ENCODE measurements around the gene CCDC171. TPM values are rescaled to one million over a fixed set of nuclear protein-coding genes. Genes with fewer than 3 reads are reported as not detected.

CCDC171 gene
- polyA plus RNA-seq, 3 donors, result 0.08 to 0.17 (median 0.10) TPM

GRCh38 chr9:15640121-15640520, 87.3 kb downstream of the CCDC171 start:
- H3K9ac ChIP-seq (ENCODE audit: insufficient read depth, low read length, poor library complexity, severe bottlenecking), result no peak overlapping the region
- H3K27me3 Mint-ChIP-seq (ENCODE audit: low read depth in 3 of 3), result peaks cover 0 to 4% (median 0%) of the 10 kb centered on the region in 3 donors
- peaks cover 0 to 5% of the 10 kb centered on the region in 2 donors for H3K36me3 Mint-ChIP-seq
- H3K9me3 Mint-ChIP-seq, result peaks cover 1 to 11% (median 8%) of the 10 kb centered on the region in 7 donors
- H3K27me3 ChIP-seq (ENCODE audit: control insufficient read depth in 2 of 2, insufficient read depth in 2 of 2, low read length in 2 of 2), result no peaks in the 10 kb centered on the region
- H3K4me3 Mint-ChIP-seq, result no peak overlapping the region
- no peak overlapping the region for H3K4me2 ChIP-seq (replicated peaks; ENCODE audit: extremely low read depth, low read length, poor library complexity, severe bottlenecking)
- H3K4me1 Mint-ChIP-seq, result no peaks in the 10 kb centered on the region
- no peaks in the 10 kb centered on the region for H3K4me1 ChIP-seq (ENCODE audit: control insufficient read depth in 1 of 2, insufficient read depth in 2 of 2, low read length in 2 of 2)
- no peak for TF ChIP-seq CTCF (IDR thresholded peaks at IDR 0.05)
- peaks cover 0 to 10% of the 10 kb centered on the region in 2 donors for H3K9me3 ChIP-seq (replicated peaks in 1 of 2; ENCODE audit: control insufficient read depth in 1 of 2, insufficient read depth in 1 of 2, low read length in 2 of 2)
- no peak overlapping the region for H3K27ac Mint-ChIP-seq
- intact Hi-C loops (cut with micrococcal nuclease), result no loop called here
- no CpG with 5 or more reads among the region's 3 CpGs for WGBS (ENCODE audit: insufficient coverage)
- H3K4me3 ChIP-seq (replicated peaks in 1 of 3; ENCODE audit: low read depth in 2 of 3, low read length in 3 of 3), result no peak overlapping the region
- H3K79me2 ChIP-seq (ENCODE audit: insufficient read depth, low read length), result no peaks in the 10 kb centered on the region
- no peak overlapping the region for H2AFZ ChIP-seq (ENCODE audit: insufficient read depth, low read depth, low read length, poor library complexity, severe bottlenecking)
- DNase-seq, result no peak
- H4K20me1 ChIP-seq (ENCODE audit: insufficient read depth, low read length), result no peaks in the 10 kb centered on the region
- no peaks in the 10 kb centered on the region for H3K36me3 ChIP-seq (replicated peaks in 1 of 2; ENCODE audit: control insufficient read depth in 1 of 2, insufficient read depth in 2 of 2, low read length in 2 of 2)
- no peak overlapping the region for H3K27ac ChIP-seq (ENCODE audit: low read depth in 1 of 2, low read length in 2 of 2)

- intact Hi-C loops (cut with micrococcal nuclease), result no loop called here
- no peaks in the 10 kb centered on the region for H4K20me1 ChIP-seq (ENCODE audit: insufficient read depth, low read length)
- no peak overlapping the region for H2AFZ ChIP-seq (ENCODE audit: insufficient read depth, low read depth, low read length, poor library complexity, severe bottlenecking)
- no peaks in the 10 kb centered on the region for H3K36me3 ChIP-seq (replicated peaks in 1 of 2; ENCODE audit: control insufficient read depth in 1 of 2, insufficient read depth in 2 of 2, low read length in 2 of 2)
- no peak overlapping the region for H3K27ac Mint-ChIP-seq
- H3K27me3 Mint-ChIP-seq (ENCODE audit: low read depth in 3 of 3), result peaks cover 0 to 2% (median 0%) of the 10 kb centered on the region in 3 donors
- peaks cover 2 to 13% (median 8%) of the 10 kb centered on the region in 7 donors for H3K9me3 Mint-ChIP-seq
- no CpG with 5 or more reads among the region's 1 CpG for WGBS (ENCODE audit: insufficient coverage)
- DNase-seq, result no peak
- H3K27ac ChIP-seq (ENCODE audit: low read depth in 1 of 2, low read length in 2 of 2), result no peak overlapping the region
- TF ChIP-seq CTCF (IDR thresholded peaks at IDR 0.05), result no peak
- H3K4me2 ChIP-seq (replicated peaks; ENCODE audit: extremely low read depth, low read length, poor library complexity, severe bottlenecking), result no peak overlapping the region
- no peak overlapping the region for H3K4me3 Mint-ChIP-seq
- no peaks in the 10 kb centered on the region for H3K4me1 Mint-ChIP-seq
- H3K79me2 ChIP-seq (ENCODE audit: insufficient read depth, low read length), result no peaks in the 10 kb centered on the region
- peaks cover 0 to 10% of the 10 kb centered on the region in 2 donors for H3K9me3 ChIP-seq (replicated peaks in 1 of 2; ENCODE audit: control insufficient read depth in 1 of 2, insufficient read depth in 1 of 2, low read length in 2 of 2)
- no peaks in the 10 kb centered on the region for H3K4me1 ChIP-seq (ENCODE audit: control insufficient read depth in 1 of 2, insufficient read depth in 2 of 2, low read length in 2 of 2)
- no peaks in the 10 kb centered on the region for H3K27me3 ChIP-seq (ENCODE audit: control insufficient read depth in 2 of 2, insufficient read depth in 2 of 2, low read length in 2 of 2)
- H3K36me3 Mint-ChIP-seq, result peaks cover 0 to 5% of the 10 kb centered on the region in 2 donors
- no peak overlapping the region for H3K9ac ChIP-seq (ENCODE audit: insufficient read depth, low read length, poor library complexity, severe bottlenecking)
- H3K4me3 ChIP-seq (replicated peaks in 1 of 3; ENCODE audit: low read depth in 2 of 3, low read length in 3 of 3), result no peak overlapping the region
Observed at GRCh38 chr9:15641291-15641690, 88.4 kb downstream of the CCDC171 start.

Data from CD14-positive monocyte (primary cell).